Measurements from ENCODE around the gene FMNL2.
"Not testable (repeated sequence)": the region's sequence is repeated elsewhere in the genome, so short reads cannot be mapped to it uniquely, and the experiment has no call there.

DNA sequence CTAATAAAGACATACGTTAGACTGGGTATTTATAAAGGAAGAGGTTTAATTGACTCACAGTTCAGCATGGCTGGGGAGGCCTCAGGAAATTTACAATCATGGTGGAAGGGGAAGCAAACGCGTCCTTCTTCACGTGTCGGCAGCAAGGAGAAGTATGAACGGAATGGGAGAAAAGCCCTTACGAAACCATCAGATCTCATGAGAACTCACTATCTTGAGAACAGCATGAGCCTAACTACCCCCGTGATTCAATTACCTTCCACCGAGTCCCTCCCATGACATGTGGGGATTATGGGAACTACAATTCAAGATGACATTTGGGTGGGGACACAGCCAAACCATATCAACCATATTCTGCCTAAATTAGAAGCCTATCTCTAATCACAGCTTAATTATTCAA is 53.3 kb downstream of the FMNL2 start:
- not testable (repeated sequence) for TF ChIP-seq TAF1 (IDR thresholded peaks at IDR 0.05; ENCODE audit: borderline replicate concordance, low read depth, low read length); POLR2AphosphoS5 (IDR thresholded peaks at IDR 0.05; ENCODE audit: low read depth, low read length)
